Fibroblast of peridontal ligament (primary cell): ENCODE measurements around the gene SLC18B1.
A peak's percentile ranks its signal among the peaks of the same experiment; 100 is the strongest.
"Not testable (repeated sequence)": the region's sequence is repeated elsewhere in the genome, so short reads cannot be mapped to it uniquely, and the experiment has no call there.

Experiments used
- DNase-seq: peaks from one replicate; pipeline ENCODE4 v3.0.0-alpha.2; 2010; ENCODE audit errors: extremely low read depth

Gene SLC18B1

DNA sequence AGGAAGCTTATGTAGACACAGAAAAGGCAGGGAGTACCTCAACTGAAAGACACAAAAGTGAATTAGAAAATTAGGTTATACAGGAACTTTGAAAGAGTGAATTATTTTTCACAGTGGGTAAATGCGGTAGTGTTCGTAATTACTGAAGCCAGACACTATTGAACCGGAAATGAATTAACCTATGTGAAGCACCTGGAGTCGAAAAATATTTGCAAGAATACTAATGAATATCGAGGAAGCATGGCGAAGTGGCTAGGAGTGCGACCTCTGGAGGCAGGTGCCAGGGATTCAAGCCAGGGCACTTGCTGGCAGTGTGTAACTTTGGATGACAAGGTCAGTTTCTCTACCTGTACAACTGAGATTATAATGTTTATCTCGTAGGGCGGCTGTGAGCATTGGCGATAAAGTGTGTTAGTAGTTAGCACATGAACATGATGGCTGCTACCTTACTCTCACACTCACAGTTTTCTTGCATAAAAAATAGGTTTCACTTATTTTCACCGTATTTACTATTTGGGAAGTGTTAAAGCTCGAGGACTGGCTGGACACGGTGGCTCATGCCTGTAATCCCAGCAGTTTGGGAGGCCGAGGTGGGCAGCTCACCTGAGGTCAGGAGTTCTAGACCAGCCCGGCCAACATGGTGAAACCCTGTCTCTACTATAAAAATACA, 567 bp upstream of the SLC18B1 start:
- DNase-seq, result peak; percentile 60

DNA sequence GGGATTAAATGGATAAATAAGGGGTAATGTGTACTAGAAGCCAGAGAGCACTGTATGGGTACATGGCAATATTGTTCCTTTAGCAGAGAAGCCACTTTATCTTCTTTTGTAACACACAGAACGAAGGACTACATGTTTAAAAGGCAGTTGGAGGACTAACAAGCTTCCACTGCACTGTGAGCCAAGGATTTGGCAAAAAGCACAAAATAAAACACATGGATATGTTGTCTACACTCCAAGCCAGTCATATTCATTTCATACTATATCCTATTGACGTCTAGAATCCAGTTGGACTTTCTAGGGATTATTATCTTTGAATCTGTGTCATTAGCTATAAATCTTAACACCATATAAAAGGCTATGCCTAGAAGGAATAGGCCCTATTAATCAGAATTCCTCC, 3.0 kb downstream of the SLC18B1 start:
- DNase-seq, result no peak

DNA sequence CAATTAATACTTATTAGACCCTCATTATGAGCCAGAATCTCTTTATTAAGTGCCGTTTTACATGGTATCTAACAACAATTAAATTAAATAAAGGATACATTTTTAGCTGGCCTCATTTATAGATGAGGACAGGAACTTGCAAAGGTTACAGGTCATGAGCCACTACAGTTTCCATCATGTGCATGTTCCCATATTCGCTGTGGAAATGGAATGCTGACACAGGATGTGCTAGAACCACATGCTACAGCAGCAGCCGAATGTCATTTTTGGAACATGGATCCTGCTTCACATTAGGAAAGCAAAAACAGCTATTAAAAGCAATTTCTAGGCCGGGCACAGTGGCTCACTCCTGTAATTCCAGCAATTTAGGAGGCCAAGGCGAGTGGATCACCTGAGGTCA, 5.9 kb downstream of the SLC18B1 start:
- no peak for DNase-seq

DNA sequence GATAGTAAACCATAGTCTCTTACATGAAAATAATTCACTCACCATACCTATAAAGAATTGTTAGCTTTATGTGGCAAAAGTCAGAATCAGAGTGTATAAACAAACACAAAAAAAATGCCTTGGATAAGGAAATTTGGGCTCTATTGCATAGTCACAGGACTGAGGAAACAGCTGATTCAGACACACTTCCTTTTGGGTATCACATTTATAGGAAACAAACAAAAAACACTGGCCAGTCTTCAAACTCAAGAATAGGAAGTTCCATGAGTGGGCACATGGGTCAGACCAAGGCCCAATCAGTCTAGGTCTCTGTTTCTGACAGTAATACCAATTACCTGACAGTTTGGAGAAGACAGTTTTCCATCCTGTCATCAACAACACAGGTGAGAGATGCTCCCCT, 8.0 kb downstream of the SLC18B1 start:
- no peak for DNase-seq

DNA sequence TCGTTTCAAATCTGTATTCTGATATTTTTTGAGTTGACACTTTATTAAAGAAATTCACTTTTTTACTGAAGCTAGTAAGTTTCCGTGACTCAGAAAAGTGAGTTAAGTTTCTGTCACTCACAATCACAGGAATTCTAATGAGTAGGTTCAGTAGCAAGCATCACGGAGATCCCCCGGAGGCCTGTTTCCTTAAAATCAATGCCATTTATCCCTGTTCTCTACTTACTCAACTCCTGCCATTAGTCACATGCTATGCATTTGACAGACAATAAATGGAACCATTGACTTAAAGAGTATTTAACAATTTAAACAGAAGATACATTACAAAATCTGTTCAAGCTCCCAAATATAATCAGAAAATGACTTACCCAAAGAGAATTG, 9.1 kb downstream of the SLC18B1 start:
- DNase-seq, result no peak

DNA sequence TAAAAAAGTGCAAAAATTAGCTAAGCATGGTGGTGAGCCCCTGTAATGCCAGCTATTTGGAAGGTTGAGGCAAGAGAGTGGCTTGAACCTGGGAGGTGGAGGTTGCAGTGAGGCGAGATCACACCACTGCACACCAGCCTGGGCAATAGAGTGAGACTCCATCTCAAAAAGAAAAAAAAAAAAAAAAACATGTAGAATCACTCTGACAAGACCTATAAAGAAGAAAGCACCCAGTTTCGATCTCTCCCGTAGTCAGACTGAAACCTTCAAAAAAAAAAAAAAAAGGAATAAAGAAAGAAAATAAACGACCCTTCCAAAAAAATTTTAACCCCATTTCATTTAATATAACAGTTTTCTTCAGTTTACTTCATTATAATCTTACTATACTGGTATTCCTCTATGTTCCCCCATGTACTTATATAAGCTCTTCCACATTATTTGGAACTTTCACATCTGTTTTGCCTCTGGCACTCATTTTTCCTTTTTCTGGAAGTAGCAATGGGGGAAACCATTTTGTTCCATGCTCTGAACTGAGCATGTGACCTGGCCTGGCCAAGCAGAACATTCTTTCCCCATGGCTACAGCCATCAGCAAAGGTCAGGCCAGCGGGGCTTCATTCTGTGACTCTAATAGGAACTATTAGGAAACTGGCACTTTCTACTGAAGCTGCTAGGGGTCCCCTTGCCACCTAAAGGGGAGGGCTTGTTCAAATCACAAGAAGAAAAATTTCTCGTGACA, 9.6 kb downstream of the SLC18B1 start:
- DNase-seq, result no peak

DNA sequence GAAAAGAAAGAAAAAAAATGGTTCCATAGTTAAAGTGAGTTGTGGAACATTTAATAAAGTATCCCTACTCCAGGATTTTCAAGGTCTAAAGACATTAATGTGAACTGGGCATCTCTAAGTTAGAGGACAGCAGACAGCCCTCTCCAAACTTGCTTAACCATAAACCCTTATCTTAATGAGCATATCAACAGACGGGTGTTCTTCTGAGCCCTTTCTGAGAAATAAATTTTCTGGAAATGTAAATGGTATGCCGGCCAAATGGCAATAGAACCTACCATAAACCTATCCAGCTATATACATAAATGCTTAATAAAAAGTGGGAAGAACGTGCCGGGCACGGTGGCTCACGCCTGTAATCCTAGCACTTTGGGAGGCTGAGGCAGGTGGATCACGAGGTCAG, 12.5 kb downstream of the SLC18B1 start:
- no peak for DNase-seq

DNA sequence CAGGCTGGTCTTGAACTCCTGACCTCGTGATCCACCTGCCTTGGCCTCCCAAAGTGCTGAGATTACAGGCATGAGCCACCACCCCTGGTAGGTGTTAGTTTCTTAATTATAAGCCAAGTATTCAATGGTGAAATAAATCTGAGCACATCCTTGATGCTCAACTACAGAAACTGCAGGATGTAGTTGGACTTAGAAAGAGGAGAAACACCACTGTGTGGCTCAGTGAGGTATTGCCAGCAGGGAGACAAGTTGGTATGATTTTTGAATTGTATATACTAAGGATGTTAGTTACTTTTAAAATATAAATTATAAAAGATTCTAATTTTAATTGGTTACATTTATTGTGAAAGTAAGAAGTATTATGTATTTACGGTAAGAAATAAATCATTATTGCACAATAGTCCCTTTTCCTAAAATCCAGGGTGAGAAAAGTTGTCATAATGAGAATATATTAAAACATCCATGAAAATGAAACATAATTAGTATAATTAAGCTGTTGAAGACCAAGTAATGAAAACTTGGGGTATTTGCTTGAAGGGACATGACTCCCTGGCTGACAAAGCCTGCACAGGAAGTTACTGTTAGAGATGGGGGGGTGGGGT, 17.6 kb downstream of the SLC18B1 start:
- DNase-seq, result peak; percentile 63

DNA sequence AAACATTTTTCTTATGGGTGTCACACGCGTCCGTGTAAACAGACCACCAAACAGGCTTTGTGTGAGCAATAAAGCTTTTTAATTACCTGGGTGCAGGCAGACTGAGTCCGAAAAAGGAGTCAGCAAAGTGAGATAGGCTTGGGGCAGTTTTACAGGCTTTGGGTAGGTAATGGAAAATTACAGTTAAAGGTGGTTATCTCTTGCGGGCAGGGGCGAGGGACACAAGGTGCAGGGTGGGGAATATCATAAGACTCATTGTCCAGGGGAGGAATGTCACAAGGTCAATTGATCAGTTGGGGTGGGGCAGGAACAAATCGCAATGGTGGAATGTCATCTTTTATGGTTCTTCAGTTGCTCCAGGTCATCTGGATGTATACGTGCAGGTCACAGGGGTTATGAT, 20.6 kb downstream of the SLC18B1 start:
- not testable (repeated sequence) for DNase-seq

DNA sequence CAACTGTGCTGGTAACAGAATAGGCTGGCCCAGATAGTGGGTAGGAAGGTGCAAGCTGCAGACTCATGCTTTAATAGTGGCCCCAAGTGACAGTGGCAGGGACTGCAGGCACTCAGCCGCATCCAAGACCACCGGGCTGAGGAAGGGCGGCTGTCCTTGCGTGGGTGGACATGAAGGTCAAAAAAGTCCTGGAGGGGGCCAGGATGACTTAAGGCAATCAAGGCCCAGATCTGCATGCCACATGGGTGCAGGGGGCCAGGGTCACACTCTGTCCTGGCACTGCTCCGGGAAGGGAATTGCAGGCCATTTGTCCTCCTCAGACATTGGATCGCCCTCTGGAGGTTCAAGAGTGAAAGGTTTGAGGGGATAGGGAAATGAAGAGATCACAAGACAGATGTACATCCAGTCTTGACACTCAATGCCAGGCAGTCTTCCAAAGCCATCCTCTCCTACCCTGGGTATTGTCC, 30.4 kb downstream of the SLC18B1 start:
- DNase-seq, result no peak

DNA sequence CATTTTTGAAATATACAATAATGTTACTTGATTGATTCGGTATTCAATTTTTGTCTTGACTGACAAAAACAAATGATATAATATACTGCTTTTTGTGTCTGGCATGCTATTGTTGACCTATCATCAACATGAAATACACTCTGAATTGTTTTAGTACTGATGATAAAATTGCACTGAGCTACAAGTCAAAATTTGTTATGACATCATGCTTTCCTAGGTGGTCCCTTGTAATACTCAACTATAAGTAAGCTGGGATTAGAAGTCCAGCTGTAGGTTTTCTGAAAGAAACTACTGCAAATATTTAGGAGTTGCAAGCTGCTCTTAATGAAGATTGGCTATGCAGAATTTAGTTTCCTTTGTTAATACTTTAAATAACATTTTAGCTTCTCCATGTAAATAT, 32.9 kb downstream of the SLC18B1 start:
- no peak for DNase-seq

DNA sequence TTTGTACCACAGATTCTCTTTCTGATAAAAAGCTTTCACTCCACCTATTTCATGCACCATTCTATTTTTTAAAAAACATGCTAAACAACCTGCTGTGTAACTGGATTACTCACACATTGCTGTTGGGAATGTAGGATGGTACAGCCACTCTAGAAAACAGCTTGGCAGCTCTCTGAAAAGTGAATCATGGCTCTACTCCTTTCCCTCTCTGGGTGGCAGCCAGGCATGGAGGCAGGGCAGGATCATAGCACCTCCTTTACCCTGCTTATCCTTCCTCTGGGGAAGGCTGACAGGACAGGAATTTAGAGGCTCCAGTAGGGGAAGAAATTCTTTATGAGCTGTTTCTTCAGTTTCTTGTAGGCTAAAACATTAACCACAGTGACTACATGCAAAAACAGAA, 34.1 kb downstream of the SLC18B1 start:
- peak; percentile 84 for DNase-seq

DNA sequence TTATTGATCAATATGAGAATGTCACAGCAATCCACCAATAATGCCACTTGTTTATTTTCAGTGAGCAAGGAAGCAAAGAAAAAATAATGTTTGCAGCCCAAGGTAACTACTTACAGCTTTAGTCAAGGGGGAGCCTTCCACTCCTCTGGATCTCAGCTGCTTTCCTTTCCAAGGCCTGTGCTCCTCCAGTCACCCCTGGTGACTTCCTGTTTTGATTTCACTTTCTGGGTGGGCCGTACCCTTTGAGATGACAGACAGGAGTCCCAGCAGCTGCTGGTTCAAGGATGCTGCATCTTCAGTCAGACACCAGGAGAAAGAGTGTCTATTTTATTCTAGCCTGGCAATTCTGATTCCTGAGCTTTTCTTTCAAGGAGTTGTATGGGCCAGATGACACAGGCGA, 35.2 kb downstream of the SLC18B1 start:
- DNase-seq, result no peak

DNA sequence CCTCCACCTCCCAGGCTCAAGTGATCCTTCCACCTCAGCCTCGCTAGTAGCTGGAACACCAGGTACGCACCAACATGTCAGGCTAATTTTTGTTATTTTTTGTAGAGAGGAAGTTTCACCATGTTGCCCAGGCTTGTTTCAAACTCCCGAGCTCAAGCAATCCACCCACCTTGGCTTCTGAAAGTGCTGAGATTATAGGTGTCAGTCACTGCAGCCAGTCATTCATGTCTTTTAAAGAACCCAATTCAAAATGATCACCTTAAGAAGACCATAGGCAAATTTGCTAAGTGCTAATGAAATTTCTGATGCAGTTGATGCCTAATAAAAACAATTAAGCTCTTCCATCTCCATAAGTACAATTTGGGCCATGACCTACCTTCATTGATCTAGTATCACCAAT, 38.2 kb downstream of the SLC18B1 start:
- DNase-seq, result no peak

DNA sequence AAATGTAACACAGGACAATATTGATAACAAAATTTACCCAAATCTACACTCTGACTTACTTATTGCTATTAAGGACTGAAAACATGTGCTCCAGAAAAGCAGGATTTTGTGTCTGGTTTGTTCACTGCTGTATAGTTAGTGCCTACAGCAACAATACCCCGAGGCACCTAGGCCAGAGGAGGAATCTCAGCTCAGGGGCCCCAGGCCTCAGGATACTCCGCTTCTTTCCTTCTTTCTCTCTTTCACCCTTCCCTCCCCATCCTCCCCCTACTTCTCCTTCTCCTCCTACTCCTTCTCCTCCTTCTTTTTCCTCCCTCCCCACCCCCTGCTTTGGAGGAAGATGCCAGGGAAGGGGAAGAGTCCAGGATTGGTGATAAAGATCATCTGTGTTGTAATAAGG, 39.7 kb downstream of the SLC18B1 start:
- no peak for DNase-seq

DNA sequence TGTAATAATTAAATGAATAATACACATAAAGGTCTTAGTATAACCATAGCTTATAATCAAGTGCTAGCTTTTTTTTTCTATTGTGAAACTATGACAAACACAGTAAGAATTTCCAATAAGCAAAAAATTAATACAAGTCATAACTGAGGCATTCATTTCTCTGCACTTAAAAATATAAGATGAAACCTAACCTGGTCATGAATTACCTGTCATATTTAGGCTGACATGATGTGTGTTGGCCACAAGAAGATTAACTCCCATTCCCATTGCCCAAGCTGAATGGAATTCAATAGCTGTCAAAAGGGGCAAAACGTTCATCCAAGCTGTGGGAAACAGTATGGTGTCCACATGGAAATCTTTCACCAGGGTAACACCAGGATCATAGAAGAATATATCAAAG, 46.2 kb downstream of the SLC18B1 start:
- DNase-seq, result no peak

DNA sequence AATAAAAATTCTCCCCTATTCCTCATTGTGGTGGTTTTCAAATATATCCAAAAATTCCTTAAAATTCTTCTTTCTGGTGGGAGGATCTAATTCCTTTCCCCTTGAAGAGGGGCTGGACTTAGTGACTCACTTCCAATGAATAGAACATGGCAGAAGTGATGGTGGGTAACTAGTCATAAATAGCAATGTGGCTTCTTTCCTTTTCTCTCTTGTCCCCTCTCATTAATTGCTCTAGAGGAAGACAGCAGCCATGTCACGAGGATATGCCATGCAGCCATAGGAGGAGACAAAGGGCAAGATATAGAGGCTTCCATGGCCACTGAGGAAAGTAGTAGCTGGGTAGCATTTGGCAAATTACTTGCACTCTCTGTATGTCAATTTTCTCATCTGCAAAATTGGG, 46.6 kb downstream of the SLC18B1 start:
- DNase-seq, result no peak

DNA sequence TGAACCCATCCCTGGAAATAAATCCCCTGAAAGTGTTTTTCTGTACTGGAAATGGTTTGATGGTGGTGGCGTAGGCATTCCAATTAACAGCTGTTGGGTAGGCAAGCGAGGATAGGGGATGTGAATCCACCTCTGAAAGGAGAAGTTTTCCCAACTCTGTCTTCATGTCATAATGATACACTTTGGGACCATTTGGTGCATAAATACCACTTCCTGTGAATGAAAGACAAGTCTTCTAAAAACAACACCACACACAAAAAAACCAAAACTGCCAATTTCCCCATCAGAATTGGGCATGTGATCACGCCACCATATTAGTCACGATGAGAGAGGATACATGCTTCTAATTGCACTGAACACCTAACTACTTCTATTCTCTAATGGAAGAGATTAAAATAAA, 47.1 kb downstream of the SLC18B1 start:
- DNase-seq, result no peak

DNA sequence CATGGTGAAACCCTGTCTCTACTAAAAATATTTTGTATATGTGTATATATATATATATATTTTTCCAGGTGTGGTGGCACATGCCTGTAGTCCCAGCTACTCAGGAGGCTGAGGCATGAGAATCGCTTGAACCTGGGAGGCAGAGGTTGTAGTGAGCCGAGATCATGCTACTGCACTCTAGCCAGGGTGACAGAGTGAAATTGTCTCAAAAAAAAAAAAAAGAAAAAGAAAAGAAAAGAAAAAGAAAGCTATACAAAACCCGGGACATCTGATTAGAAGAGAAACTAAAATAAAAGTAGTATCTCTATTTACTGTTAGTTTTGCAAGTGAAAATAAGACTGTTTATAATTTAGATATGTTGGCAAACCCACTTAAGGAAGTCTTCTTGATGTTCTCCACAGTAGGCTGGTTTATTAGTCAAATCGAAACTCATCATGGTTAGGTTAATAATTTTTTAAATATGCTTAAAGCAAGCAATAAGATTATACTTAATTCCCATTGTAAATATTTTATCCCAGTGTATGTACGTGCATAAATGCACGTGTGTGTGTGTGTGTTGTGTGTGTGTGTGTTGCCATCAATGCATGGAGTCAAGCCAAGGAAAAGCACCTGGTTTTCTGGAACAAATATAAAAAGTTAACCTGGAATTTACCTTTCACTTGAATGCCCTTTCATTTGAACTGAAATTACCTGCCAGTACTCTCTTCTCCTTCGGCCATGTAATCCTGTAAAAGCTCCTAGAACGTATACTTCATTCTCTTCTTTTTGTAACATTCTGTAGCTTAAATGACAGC, 47.8 kb downstream of the SLC18B1 start:
- DNase-seq, result no peak

DNA sequence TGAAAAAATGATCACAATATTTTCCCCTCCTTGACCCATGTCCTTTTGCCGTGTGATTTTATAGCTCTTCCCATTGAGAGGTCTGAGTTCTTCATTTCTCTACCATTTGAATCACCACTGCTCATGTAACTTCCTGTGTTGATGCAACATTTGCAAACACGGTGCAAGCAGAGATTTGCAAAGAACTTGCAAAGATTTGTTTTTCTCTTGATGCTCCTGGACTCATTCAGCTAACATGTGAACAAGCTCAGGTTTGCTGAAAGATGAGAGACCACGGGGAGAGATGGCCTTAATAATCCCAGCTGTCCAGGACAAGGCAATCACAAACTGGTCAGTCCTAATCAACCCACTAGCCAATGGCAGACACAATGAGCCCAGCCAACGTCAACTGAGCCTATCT, 49.3 kb downstream of the SLC18B1 start:
- peak; percentile 37 for DNase-seq

DNA sequence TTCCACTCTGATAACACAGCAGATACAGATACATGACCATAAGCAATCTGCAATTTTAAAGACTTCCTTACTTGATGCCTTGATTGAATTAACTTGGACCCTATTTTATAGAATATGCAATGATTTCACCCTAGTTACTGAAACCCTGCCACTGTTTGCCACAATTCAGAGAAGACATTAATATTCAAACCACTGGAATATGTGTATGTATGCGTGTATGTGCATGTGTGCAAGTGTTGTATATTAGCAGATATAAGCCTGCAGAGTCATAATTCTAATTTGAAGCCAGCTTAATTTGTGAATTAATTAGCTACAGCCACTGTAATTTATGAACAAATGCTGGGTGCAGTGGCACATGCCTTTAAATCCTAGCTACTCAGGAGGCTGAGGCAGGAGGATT, 50.0 kb downstream of the SLC18B1 start:
- DNase-seq, result no peak

DNA sequence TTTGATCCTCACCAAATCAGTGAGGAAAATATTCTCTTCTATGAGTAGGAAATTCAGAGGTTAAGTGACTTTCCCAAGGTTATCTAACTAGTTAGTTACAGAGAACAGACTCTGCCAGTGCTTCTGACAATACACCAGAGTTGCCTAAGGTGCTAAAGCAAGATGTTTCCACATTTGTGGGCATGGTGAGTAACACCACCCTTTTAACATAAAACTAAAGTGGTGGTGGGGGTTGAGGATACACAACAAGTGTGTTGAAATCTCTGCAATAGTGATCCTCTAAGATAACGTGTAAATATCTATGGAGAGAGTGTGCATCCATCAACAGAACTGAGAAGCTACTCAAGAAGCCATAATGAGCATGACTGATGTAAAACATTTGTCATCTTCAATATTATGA, 52.4 kb downstream of the SLC18B1 start:
- DNase-seq, result no peak
